HEK293 (cell line): ENCODE results near the gene GAREM1.

Experiments
- CTCF ChIA-PET: fragments of 350-600 bp; formaldehyde crosslinking; extraction: SDS; loops from one replicate; lab custom pipeline; 2021; ENCODE audit warnings: antibody characterized with exemption; lab: Yijun Ruan, JAX
- POLR2A ChIA-PET: fragments of 300-600 bp; formaldehyde crosslinking; extraction: SDS; loops from one replicate; lab custom pipeline; 2020; ENCODE audit warnings: antibody characterized with exemption, inconsistent platforms; lab: Yijun Ruan, JAX
- H3K27ac ChIP-seq: fragments of 200-500 bp; sonication (Bioruptor generic); 2 replicates; pipeline ENCODE4 v1.5.1; 2014; ENCODE audit warnings: low read depth, low read length, control low read depth, inconsistent platforms; ENCODE audit errors: extremely low read depth
- H3K36me3 ChIP-seq, 2 experiments: fragments of 200-500 bp in 1 of 2; sonication (Bioruptor generic) in 1 of 2; 1 replicate in 1 of 2; 2 replicates in 1 of 2; pipeline ENCODE4 v1.5.1; 2014 to 2017; ENCODE audit warnings: inconsistent platforms in 2 of 2, low read length in 2 of 2; ENCODE audit not compliant: control insufficient read depth in 2 of 2, insufficient read depth in 1 of 2
- H3K4me1 ChIP-seq: fragments of 200-500 bp; sonication (Bioruptor generic); 2 replicates; pipeline ENCODE4 v1.5.1; 2014; ENCODE audit warnings: mild to moderate bottlenecking, low read length, inconsistent platforms; ENCODE audit not compliant: control insufficient read depth, insufficient read depth
- H3K4me3 ChIP-seq: 2 replicates; pipeline ENCODE4 v1.5.1; 2011; ENCODE audit warnings: low read depth, mild to moderate bottlenecking, control low read depth, low read length, moderate library complexity
- H3K9me3 ChIP-seq: fragments of 200-500 bp; sonication (Bioruptor generic); 2 replicates; pipeline ENCODE4 v1.5.1; 2014; ENCODE audit warnings: low read depth, low read length, inconsistent platforms; ENCODE audit not compliant: control insufficient read depth, insufficient read depth
- GLIS2 ChIP-seq: fragments of 450-650 bp; formaldehyde crosslinking; IDR thresholded peaks from 2 replicates; pipeline ENCODE4 v1.5.1; 2016; ENCODE audit warnings: missing biosample characterization, missing genetic modification characterization
- OVOL3 ChIP-seq: fragments of 450-650 bp; formaldehyde crosslinking; IDR thresholded peaks from 2 replicates; pipeline ENCODE4 v1.5.1; 2016; ENCODE audit warnings: missing biosample characterization, missing genetic modification characterization
- WT1 ChIP-seq: fragments of 450-650 bp; formaldehyde crosslinking; IDR thresholded peaks from 2 replicates; pipeline ENCODE4 v1.5.1; 2016; ENCODE audit warnings: missing biosample characterization, missing genetic modification characterization
- ZBTB1 ChIP-seq: fragments of 450-650 bp; formaldehyde crosslinking; IDR thresholded peaks from 2 replicates; pipeline ENCODE4 v1.5.1; 2016; ENCODE audit warnings: missing biosample characterization, missing genetic modification characterization
- ZBTB8A ChIP-seq: fragments of 450-650 bp; formaldehyde crosslinking; IDR thresholded peaks from 2 replicates; pipeline ENCODE4 v1.5.1; 2016; ENCODE audit warnings: missing biosample characterization, missing genetic modification characterization
- ZNF112 ChIP-seq: fragments of 450-650 bp; formaldehyde crosslinking; IDR thresholded peaks from 2 replicates; pipeline ENCODE4 v1.5.0; 2017; ENCODE audit warnings: missing biosample characterization, missing genetic modification characterization
- ZNF146 ChIP-seq: fragments of 450-650 bp; formaldehyde crosslinking; IDR thresholded peaks from 2 replicates; pipeline ENCODE4 v1.5.1; 2016; ENCODE audit warnings: missing biosample characterization, missing genetic modification characterization
- ZNF239 ChIP-seq: fragments of 450-650 bp; formaldehyde crosslinking; IDR thresholded peaks from 2 replicates; pipeline ENCODE4 v1.5.1; 2016; ENCODE audit warnings: missing biosample characterization, missing genetic modification characterization
- ZNF302 ChIP-seq: fragments of 450-650 bp; formaldehyde crosslinking; IDR thresholded peaks from 2 replicates; pipeline ENCODE4 v1.5.1; 2016; ENCODE audit warnings: missing biosample characterization, missing genetic modification characterization, low read depth
- ZNF473 ChIP-seq: fragments of 450-650 bp; formaldehyde crosslinking; IDR thresholded peaks from 2 replicates; pipeline ENCODE4 v1.5.1; 2017; ENCODE audit warnings: missing biosample characterization, missing genetic modification characterization
- ZNF549 ChIP-seq: fragments of 450-650 bp; IDR thresholded peaks from 2 replicates; pipeline ENCODE4 v1.5.1; 2018; ENCODE audit warnings: missing biosample characterization, missing genetic modification characterization, mild to moderate bottlenecking, inconsistent platforms, moderate library complexity
- ZNF555 ChIP-seq: fragments of 450-650 bp; formaldehyde crosslinking; conservative IDR thresholded peaks from 2 replicates; pipeline ENCODE4 v1.5.1; 2017; ENCODE audit warnings: missing biosample characterization, mild to moderate bottlenecking, missing genetic modification characterization, inconsistent platforms
- ZNF561 ChIP-seq: fragments of 450-650 bp; IDR thresholded peaks from 2 replicates; pipeline ENCODE4 v1.5.1; 2018; ENCODE audit warnings: missing biosample characterization, missing genetic modification characterization, borderline replicate concordance
- TF ChIP-seq, protein P1 (sequence below): sonication (generic); formaldehyde crosslinking; IDR thresholded peaks from 2 replicates; pipeline ENCODE4 v1.8.1; 2022; ENCODE audit warnings: mild to moderate bottlenecking, moderate library complexity, missing genetic modification reagents
- TF ChIP-seq, protein P2 (sequence below): fragments of 450-650 bp; formaldehyde crosslinking; IDR thresholded peaks from 2 replicates; pipeline ENCODE4 v1.5.1; 2016; ENCODE audit warnings: missing biosample characterization, missing genetic modification characterization
- TF ChIP-seq, protein P3 (sequence below): fragments of 450-650 bp; formaldehyde crosslinking; IDR thresholded peaks from 2 replicates; pipeline ENCODE4 v1.5.1; 2016; ENCODE audit warnings: missing biosample characterization, missing genetic modification characterization
- TF ChIP-seq, protein P4 (sequence below): fragments of 450-650 bp; formaldehyde crosslinking; IDR thresholded peaks from 2 replicates; pipeline ENCODE4 v1.5.1; 2016; ENCODE audit warnings: missing biosample characterization, missing genetic modification characterization
- TF ChIP-seq, protein P5 (sequence below): fragments of 450-650 bp; formaldehyde crosslinking; IDR thresholded peaks from 2 replicates; pipeline ENCODE4 v1.5.1; 2017; ENCODE audit warnings: missing biosample characterization, missing genetic modification characterization

The GAREM1 gene

DNA sequence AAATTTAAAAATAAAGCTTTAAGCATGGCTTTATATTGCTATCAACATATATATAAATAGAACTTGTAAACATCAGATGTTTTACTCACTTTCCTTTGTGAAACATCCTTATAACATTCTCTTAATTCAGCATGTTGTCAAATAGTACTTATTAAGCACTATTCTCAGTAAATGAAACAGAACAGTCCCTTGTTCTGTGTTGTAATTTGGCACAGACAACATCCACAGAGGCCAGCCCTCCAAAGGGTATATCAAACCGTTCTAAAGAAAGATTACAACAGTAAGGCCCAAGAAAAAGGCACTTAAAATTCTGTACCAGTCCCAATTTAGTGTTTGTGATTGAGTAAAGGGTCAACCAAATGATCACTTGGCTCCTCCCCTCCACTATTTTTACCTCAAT lies 46.0 kb downstream of the GAREM1 start (continued):
- TF ChIP-seq, protein P1, sequence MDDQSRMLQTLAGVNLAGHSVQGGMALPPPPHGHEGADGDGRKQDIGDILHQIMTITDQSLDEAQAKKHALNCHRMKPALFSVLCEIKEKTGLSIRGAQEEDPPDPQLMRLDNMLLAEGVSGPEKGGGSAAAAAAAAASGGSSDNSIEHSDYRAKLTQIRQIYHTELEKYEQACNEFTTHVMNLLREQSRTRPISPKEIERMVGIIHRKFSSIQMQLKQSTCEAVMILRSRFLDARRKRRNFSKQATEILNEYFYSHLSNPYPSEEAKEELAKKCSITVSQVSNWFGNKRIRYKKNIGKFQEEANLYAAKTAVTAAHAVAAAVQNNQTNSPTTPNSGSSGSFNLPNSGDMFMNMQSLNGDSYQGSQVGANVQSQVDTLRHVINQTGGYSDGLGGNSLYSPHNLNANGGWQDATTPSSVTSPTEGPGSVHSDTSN = no peak
- no peak for TF ChIP-seq OVOL3
- TF ChIP-seq, all 188 proteins: peak for 0

DNA sequence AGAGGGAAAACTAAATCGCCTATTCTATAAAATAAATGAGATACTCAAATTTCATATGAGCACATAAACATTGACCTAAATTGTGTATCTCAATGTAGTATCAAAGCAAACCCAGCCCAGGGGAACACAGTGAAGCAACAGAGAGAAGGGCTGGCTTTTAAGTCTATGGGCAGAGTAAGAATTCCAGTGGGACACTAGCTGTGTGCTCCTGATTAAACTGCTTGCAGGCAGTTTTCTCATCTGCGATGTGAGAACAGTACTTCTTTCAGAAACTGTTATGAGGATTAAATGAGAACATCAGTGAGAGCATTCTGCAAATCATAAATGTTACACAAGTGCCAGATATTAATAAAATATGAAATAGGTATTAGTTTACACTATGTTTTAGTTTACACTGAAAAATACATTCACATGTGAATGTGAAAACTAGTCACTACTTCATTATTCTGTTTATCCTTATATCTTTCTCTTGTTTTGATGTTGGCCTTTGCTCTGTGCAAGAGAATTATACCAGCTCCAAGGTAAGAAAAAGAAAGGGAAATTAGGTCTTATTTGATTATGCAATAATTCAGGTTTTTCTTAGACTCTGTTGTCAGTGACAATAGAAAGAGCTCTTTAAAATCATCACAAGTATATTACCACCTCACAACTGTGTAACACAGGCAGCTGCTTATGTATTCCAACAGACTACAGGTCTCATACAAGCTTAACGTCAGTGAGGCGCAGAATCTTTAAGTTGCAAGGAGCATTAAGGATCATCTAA lies 47.5 kb downstream of the GAREM1 start:
- H3K4me1 ChIP-seq = no peaks in the 10 kb centered on the region
- ChIA-PET CTCF (interaction anchor here (0.6 to 1.0 kb wide), 3 partner anchors 48 to 164 kb away, joined by 3 to 4 read pairs (median 3); partner anchors contain the start of gene GAREM1), POLR2A (interaction anchor here (0.6 to 1.4 kb wide), 2 partner anchors 17 to 47 kb away, joined by 3 to 4 read pairs; partner anchors contain the start of gene GAREM1)
- H3K9me3 ChIP-seq = no peaks in the 10 kb centered on the region
- no peak overlapping the region for H3K27ac ChIP-seq
- TF ChIP-seq ZNF302 (tag by site-specific recombination) = no peak
- TF ChIP-seq WT1 = no peak
- TF ChIP-seq, protein P2, sequence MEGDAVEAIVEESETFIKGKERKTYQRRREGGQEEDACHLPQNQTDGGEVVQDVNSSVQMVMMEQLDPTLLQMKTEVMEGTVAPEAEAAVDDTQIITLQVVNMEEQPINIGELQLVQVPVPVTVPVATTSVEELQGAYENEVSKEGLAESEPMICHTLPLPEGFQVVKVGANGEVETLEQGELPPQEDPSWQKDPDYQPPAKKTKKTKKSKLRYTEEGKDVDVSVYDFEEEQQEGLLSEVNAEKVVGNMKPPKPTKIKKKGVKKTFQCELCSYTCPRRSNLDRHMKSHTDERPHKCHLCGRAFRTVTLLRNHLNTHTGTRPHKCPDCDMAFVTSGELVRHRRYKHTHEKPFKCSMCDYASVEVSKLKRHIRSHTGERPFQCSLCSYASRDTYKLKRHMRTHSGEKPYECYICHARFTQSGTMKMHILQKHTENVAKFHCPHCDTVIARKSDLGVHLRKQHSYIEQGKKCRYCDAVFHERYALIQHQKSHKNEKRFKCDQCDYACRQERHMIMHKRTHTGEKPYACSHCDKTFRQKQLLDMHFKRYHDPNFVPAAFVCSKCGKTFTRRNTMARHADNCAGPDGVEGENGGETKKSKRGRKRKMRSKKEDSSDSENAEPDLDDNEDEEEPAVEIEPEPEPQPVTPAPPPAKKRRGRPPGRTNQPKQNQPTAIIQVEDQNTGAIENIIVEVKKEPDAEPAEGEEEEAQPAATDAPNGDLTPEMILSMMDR (tag by site-specific recombination) = no peak
- TF ChIP-seq GLIS2 (tag by site-specific recombination) = no peak
- TF ChIP-seq ZNF561 (tag by site-specific recombination) = no peak
- no peak for TF ChIP-seq ZNF549 (tag by site-specific recombination)
- no peak for TF ChIP-seq ZBTB1 (tag by site-specific recombination)
- TF ChIP-seq ZBTB8A (tag by site-specific recombination) = no peak
- TF ChIP-seq, protein P3, sequence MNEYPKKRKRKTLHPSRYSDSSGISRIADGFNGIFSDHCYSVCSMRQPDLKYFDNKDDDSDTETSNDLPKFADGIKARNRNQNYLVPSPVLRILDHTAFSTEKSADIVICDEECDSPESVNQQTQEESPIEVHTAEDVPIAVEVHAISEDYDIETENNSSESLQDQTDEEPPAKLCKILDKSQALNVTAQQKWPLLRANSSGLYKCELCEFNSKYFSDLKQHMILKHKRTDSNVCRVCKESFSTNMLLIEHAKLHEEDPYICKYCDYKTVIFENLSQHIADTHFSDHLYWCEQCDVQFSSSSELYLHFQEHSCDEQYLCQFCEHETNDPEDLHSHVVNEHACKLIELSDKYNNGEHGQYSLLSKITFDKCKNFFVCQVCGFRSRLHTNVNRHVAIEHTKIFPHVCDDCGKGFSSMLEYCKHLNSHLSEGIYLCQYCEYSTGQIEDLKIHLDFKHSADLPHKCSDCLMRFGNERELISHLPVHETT (tag by site-specific recombination) = no peak
- TF ChIP-seq, protein P1 = no peak
- TF ChIP-seq ZNF473 (tag by site-specific recombination) = no peak
- no peak for TF ChIP-seq ZNF555
- no peak for TF ChIP-seq ZNF112
- TF ChIP-seq, protein P4, sequence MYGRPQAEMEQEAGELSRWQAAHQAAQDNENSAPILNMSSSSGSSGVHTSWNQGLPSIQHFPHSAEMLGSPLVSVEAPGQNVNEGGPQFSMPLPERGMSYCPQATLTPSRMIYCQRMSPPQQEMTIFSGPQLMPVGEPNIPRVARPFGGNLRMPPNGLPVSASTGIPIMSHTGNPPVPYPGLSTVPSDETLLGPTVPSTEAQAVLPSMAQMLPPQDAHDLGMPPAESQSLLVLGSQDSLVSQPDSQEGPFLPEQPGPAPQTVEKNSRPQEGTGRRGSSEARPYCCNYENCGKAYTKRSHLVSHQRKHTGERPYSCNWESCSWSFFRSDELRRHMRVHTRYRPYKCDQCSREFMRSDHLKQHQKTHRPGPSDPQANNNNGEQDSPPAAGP = no peak
- TF ChIP-seq ZNF239 (tag by site-specific recombination) = no peak
- TF ChIP-seq, protein P5, sequence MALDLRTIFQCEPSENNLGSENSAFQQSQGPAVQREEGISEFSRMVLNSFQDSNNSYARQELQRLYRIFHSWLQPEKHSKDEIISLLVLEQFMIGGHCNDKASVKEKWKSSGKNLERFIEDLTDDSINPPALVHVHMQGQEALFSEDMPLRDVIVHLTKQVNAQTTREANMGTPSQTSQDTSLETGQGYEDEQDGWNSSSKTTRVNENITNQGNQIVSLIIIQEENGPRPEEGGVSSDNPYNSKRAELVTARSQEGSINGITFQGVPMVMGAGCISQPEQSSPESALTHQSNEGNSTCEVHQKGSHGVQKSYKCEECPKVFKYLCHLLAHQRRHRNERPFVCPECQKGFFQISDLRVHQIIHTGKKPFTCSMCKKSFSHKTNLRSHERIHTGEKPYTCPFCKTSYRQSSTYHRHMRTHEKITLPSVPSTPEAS (tag by site-specific recombination) = no peak
- no peak for TF ChIP-seq ZNF146 (tag by site-specific recombination)
- no peak overlapping the region for H3K4me3 ChIP-seq
- H3K36me3 ChIP-seq = no peaks in the 10 kb centered on the region
